Neural progenitor cell (in vitro differentiated cells): ENCODE measurements around the gene CDC42BPA.

ENCODE experiments used
- EZH2 ChIP-seq: fragments of 200-600 bp; sonication (generic); IDR thresholded peaks from 2 replicates; pipeline ENCODE4 v1.6.1; 2017; ENCODE audit warnings: antibody characterized with exemption, mild to moderate bottlenecking, moderate library complexity
- EZH2phosphoT487 ChIP-seq: fragments of 200-600 bp; sonication (generic); IDR thresholded peaks from 2 replicates; pipeline ENCODE4 v1.6.1; 2017; ENCODE audit warnings: antibody characterized with exemption
- TF ChIP-seq, protein P1 (sequence below): fragments of 200-600 bp; sonication (generic); IDR thresholded peaks from 2 replicates; pipeline ENCODE4 v1.5.1; 2017; ENCODE audit warnings: antibody characterized with exemption, mild to moderate bottlenecking

DNA sequence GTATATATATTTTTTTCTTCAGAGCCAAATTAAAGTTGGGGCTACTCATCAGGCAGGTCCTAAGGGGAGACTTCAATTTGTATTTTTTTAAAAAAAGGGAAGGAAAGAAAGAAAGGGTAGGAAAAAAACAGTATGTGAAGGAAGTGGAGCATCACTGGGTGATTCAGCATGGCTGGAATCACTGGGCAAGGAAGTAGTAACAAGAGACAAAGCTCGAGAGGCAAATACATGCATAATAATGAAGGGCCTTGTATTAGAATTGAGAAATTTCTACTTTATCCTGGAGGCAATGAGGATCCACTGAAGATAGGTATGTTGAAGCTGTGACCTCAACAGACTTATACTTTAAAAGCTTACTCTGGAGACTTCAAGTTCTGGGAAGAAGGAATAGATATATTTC is 193.8 kb downstream of the CDC42BPA start:
- TF ChIP-seq EZH2phosphoT487 (no peak), EZH2 (no peak)
- TF ChIP-seq, protein P1, sequence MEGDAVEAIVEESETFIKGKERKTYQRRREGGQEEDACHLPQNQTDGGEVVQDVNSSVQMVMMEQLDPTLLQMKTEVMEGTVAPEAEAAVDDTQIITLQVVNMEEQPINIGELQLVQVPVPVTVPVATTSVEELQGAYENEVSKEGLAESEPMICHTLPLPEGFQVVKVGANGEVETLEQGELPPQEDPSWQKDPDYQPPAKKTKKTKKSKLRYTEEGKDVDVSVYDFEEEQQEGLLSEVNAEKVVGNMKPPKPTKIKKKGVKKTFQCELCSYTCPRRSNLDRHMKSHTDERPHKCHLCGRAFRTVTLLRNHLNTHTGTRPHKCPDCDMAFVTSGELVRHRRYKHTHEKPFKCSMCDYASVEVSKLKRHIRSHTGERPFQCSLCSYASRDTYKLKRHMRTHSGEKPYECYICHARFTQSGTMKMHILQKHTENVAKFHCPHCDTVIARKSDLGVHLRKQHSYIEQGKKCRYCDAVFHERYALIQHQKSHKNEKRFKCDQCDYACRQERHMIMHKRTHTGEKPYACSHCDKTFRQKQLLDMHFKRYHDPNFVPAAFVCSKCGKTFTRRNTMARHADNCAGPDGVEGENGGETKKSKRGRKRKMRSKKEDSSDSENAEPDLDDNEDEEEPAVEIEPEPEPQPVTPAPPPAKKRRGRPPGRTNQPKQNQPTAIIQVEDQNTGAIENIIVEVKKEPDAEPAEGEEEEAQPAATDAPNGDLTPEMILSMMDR: no peak
